Stimulated activated CD8-positive, alpha-beta memory T cell treated with anti-CD3 and anti-CD28 coated beads, Interleukin-7, amount 100 ng/mL, for 24 hours (primary cell): ENCODE results near the gene SLC66A2.

Experiments used
- DNase-seq: peaks from one replicate; pipeline ENCODE4 v3.0.0-alpha.2; 2020; ENCODE audit warnings: low read depth

The SLC66A2 gene

DNA sequence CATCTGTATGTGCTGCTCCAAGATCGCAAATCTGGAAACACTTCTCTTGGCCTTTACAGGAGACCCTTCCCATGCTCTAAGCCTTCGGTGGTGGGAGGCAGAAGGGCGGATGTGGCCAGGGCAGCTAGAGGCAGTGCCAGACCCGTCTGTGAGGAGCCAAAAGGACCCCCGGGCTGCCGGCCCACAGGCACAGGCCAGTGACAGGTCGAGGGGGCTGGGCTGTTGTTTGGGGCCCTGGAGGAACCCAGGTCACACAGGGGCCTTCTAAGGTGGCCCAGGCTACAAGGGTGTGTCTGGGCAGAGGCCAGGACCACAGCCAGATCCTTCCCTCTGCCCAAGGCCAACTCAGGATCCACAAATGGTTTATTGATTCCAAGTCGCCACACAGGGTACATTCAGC lies 49.4 kb downstream of the SLC66A2 start:
- no peak for DNase-seq

DNA sequence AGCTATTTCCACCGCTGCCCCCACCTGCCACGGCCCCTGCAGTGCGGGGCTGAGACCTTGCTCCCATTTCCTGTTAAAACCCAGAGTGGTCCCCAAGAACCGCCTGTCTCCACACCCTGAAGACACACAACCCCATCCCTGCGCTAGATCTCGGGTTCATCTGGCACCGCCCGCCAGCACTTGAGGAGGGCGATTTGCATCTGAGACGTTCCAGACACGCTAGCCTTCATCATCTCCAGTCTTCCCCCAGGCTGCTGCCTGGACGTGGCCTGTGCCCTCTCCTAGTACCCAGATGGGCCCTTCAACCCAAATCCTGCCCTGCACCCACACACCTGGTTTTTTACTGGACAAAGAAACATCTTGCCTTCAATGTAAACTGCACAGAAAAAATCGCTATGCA lies 49.8 kb downstream of the SLC66A2 start:
- no peak for DNase-seq

DNA sequence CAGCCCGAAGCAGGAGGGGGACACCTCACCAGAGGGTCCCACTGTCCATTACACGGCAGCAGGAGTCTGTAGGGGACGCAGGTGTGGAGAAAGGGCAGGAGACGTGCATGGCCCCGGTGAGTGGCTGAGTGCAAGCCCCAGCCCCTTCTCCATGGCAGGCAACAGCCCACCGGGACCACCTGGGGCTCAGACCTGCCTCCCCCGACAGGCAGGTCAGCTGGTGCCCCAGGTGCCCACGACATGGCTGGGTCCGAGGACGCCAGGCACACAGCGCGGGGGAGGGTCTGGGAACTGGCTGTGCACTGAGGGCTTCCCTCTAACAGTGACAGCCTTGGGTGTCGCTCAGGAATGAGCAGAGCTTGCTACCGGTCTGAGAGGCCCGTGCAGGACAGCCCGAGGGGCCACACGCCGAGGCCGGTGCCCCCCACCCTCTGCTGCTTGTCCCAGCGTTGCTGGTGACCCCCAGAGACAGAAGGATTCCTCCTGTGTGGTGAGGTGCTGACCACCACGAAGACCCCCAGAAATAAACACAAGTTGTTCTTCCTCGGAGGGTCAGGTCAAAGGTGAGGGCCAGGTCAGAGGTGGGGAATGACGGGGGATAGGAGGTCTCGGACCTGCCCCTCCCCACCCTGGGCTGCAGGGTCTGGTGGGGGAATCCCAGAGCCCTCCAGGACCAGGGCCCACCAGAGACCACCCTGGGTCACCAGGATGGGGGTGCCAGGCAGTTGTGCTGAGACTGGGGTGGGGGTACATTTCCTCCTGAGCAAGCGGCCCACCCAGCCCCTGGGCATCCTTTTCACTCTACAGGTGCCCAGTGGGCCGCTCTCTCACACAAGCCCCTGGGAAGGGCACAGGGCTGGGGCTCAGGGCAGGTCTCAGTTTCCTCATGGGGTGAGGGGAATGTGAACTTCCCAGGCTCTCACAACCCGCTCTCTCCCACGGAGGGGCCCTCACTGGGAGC lies 50.6 kb downstream of the SLC66A2 start:
- DNase-seq = no peak

DNA sequence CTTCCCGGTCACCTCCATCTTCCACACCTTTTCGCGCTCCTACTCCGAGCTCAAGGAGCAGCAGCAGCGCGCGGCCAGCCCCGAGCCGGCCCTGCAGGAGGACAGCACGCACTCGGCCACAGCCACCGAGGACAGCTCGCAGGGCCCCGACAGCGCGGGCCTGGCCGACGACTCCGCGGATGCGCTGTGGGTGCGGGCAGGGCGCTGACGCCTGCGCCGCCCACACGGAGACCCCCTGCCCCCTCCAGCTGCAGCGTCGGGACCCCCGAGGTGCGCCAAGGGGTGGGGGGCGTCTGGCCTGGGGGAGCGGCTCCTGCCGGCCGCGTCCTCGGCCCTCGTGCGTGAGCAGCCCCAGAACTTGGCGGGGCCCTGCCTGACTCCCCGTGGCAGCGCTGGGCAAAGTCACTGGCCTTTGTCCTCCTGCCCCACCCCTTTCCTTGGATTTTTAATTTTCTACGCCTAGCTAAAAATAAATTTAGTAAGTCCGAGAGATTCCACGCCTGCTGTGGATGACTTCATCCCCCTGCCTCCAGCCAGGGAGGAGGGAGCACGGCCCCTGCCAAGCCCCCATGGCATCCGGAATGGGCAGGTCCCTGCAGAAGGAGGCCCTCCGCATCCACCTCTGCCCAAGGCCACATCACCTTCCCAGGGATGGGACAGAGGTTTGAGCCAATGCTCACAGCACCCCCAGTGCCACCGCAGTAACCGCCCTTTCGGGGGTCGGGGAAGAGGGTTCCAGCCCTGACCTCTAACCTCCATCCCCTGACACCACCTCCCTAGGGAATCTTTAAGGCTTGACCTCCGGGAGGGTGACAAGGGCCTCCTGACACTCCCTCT lies 51.6 kb downstream of the SLC66A2 start:
- no peak for DNase-seq

DNA sequence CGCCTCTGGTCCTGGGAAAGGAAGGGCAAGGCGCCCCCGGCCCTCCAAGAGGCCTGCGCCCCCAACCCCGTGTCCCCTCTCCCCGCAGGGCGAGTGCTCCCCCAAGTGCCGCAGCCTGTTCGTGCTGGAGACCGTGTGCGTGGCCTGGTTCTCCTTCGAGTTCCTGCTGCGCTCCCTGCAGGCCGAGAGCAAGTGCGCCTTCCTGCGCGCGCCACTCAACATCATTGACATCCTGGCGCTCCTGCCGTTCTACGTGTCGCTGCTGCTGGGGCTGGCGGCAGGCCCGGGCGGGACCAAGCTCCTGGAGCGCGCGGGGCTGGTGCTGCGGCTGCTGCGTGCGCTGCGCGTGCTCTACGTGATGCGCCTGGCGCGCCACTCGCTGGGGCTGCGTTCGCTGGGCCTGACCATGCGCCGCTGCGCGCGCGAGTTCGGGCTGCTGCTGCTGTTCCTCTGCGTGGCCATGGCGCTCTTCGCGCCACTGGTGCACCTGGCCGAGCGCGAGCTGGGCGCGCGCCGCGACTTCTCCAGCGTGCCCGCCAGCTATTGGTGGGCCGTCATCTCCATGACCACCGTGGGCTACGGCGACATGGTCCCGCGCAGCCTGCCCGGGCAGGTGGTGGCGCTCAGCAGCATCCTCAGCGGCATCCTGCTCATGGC lies 52.4 kb downstream of the SLC66A2 start:
- DNase-seq = no peak

DNA sequence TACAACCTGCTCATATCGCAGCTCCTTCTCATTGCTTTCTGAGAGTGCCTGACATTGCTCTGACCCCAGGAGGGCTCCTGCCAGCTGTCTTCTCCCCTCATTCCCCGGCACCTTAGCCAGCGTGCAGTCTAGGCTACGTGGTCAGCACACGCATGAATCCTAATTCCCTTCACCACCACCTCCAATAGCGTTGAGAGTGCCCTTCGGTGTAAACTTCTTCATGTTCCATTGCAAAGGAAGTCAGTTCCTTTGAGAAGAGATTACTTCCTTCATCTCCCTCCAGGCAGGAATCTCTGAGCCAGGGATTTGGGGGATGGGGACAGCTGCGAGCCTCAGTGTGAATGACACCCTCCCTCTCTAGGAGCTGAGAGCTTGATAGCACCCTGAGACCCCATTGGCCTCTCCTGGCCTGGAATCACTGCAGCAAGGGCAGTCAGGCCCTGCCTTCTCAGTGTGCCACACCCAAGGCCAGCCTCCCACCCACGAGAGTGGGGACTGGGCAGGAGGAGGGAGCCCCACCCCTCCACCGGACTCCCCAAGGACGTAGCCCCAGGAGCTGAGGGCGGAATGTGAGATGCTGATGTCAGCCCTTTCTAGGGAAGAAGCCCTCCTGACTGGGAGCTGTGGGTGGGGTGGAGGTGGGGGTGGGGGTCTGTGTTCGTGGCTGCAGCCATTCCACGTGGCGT lies 53.4 kb downstream of the SLC66A2 start:
- no peak for DNase-seq

DNA sequence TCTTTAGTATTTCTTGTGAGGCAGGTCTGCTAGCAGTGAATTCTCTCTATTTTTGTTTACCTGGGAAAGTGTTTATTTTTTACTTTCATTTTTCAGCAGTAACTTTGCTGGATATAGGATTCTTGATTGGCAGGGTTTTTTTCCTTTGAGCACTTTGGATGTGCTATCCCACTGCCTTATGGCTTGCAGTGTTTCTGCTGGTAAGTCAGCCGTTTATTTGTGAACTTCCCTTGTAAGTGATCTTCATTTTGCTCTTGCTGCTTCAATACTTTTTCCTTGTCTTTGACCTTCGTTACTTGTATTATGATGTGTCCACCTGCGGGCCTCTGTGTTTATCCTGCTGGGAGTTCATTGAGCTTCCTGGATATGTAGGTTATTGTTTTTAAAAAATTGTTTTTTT lies 54.7 kb downstream of the SLC66A2 start:
- DNase-seq = no peak

DNA sequence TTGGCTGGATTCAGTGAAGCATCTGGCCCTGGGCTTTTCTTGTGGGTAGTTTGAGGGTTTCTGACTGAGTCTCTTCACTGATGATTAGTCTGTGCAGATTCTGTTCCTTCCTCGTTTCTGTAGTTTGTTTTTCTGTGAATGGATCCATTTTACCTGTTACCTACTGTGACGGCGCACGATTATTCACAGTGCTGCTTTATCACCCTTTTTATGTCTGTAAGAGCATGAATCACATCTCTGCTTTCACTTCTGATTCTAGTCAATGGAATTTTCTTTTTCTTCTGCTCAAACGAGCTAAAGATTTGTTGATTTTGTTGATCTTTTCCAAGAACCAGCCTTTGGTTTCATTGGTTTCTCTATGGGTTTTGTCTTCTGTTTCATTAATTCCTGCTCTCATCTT lies 60.8 kb downstream of the SLC66A2 start:
- no peak for DNase-seq

DNA sequence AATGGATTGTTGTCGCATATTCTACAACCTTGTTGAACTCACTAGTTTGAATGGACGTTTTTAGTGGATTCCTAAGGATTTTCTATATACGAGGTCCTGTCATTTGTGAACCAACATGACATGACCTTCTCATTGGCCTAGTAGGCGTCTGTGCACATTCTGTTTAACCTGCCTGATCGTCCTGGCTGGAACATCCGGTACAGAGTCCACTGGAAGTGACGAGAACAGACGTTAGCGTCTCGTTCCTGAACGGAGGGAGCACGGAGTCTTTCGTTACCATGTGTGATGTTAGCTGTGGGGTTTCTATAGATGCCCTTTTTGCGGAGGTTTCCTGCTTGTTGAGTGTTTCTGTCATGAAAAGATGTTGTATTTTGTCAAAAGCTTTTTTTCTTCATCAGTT lies 61.9 kb downstream of the SLC66A2 start:
- no peak for DNase-seq

DNA sequence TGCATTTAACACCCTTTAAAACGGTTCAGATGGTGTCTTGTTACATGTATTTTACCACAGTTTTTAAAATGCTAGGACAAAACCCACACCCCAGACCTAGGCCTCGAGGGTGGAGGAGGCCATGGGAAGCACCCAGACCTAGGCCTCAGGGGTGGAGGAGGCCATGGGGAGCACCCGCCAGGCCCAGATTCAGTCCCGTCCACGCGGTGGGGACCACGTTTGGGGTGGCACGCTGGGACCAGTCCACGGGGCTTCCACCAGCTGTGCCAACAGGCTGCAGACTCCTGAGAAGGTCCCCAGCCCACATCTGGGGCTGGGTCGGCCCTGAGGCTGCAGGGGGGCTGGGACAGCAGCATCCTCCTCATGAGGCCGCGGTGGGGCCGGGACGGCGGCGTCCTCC lies 63.4 kb downstream of the SLC66A2 start:
- DNase-seq = no peak

DNA sequence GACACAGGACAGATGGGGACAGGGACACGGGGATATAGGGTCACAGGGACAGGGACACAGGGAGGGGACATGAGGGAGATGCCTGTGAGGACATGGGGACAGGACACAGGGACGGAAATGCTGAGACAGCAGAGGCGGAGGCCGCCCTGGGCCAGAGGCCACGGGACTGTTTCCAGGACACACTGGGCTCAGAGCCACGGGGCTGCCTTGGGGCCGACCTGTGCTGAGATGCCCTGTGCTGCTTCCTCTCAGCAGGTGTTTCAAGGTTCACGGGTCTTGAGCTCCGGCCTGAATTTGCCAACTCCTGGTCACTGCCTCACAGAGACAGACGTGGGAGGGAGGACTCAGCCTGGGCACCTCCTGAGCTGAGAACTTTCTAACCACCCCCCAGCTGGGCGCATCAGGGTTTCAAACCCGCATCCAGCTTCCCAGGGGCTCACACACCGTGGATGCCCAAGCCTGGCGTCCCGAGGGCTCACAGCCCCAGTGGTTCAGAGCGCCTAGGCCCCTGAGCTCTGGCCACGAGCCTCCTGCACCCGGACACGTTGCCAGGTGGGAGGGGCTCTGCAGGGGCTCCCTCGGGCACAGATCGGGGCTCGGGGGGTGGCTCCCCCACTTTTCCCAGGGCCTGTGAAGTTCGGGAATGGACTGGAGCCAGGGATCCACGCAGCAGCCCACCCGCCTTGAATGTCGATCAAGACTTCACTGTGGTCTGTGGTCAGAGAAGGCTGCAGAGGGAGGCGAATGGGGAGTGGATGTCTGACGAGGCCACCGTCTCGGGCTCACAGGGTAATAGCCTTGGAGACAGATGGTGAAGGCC lies 64.1 kb downstream of the SLC66A2 start:
- no peak for DNase-seq

DNA sequence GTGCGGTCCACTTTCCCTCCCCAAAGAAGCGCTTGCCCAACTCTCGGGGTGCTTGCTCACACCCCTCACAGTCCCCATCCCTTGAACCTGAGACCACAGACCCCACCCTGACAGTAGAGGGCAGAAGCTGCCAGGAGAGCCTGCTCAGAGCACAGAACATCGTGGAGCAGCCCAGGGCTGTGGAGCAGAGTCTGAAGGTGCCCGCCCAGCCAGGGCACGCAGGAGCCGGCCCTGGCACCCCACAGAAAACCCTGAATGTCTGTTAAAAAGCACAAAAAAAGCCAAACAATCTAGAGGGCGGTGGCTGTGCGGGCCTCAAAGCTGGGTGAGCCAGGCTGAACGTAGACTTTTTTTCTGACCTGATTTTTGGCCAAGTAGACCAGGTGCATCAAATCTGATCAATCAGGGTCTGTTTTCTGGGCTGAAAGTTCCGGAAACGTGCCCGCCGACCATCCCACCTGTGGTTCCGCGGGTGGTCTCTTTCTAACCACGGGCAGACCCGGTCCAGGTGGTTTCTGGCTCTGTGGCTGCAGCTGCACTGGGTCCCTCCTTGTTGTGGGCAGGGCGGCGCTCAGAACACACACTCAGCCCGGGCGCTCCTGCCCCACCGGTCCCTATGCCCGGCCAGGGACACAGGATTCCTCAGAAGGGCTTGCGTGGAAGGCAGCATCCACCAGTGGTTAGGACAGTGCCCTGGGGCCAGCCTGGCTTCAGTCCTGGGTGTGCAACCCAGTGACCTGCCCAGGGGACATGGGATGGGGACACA lies 66.3 kb downstream of the SLC66A2 start:
- DNase-seq = no peak

DNA sequence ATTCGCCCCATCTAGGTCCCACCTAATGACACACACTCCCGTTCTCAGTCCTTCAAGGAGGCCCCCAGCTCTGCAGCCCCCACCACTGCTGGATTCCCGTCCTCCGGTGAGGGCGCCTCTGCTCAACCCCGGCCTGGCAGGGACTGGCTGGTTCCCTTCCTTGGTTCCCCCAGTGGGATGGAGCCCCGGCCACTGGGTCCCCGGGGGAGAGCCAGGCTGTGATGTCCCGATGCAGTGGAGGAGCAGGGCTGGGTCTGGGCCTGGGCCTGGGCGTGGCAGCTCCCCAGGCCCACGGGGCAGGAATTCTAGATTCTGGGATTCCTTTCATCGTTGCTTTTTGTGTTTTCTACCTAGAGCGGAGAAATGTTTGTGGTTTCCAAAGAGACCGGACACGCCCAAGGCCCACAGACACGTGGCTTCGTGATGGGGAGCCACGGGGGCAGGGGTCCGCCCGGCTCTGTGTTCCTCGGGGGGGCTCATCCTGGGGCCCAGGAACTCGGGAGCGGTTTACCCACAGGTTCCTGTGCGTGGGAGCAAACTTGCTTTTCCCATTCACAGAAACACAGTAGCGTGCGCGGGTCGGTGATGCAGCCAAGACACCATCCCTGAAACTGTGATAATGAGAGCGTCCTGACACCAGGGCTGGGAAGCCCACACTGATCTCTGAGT lies 67.0 kb downstream of the SLC66A2 start:
- no peak for DNase-seq

DNA sequence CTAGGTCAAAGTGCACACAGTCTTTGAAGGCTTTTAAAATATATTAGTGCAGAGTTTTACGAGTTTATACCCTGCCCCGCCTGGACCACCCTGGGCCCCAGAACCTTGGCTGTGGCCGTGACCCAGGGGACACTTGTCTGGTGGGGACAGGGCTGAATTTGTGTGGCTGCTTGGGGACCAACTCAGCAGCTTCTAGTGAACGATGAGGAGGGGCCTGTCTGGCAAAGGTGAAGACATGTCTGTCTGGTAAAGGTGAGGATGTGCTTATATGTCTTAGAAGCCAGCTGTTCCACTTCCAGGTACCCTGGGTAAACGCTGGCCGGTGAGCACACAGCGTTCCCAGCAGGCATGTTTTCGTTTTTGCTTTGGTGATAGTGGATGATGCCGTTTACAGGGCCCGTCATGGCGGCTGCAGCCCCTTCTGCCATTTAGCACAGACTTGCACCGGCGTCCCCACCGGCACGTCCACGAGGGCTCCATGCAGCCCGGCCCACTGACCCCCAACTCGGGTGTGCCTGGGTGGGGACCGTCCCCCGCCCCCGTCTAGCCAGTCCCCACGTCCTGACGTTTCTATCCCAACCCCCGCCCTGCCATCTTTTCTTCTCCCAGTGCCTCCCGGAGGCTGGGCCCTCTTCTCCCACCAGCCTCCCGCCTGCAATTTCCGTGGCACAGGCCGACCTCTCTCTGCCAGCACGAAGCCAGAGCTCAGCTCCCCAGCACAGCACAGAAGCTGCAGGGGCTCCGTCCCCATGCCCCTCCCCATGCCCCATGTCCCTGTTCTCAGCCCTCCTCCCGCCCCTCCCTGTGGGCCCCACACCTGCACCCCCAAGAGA lies 67.8 kb downstream of the SLC66A2 start:
- DNase-seq = no peak

DNA sequence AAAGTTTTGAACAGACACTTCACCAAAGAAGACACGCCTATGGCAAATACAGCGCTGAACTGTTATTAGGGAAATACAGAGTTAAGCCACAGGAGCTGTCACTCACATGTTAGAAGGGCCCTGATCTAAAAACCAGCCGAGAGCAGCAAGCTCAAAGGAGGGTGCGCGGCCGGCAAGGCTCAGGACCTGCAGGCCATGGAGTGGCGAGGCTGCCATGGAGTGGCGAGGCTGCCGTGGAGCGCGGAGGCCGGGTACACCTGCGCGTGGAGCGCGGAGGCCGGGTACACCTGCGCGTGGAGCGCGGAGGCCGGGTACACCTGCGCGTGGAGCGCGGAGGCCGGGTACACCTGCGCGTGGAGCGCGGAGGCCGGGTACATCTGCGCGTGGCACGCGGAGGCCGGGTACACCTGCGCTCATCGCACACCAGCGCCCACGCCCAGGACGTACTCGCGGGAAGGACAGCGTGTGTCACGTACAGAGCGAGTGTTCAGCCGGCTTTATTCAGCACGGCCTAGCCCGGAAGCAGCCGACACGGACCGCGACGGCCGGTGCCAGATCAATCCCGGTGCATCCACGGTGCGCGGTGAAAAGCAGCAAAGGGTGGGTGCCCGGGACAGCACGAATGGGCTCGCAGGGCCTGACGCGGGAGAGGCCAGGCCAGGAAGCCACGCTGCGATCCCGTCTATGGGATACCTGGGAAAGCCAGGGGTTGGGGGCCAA lies 68.8 kb downstream of the SLC66A2 start:
- no peak for DNase-seq

DNA sequence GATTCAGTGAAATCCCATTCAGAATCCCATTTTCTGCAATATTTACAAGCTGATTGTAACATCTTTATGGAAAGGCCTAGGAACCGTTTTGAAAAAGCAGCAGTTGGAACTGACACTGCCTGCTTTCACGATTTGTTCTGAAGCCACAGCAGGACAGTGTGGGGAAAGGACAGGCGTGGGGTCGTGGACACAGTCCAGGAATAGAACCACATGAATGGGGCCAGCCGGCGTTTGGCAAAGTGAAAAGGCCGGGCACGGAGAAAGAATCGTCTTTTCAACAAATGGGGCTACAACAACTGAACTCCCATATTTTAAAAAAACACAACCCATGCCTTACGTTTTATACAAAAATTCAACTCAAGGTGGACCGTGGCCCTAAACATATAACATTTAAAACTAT lies 69.8 kb downstream of the SLC66A2 start:
- DNase-seq = no peak

DNA sequence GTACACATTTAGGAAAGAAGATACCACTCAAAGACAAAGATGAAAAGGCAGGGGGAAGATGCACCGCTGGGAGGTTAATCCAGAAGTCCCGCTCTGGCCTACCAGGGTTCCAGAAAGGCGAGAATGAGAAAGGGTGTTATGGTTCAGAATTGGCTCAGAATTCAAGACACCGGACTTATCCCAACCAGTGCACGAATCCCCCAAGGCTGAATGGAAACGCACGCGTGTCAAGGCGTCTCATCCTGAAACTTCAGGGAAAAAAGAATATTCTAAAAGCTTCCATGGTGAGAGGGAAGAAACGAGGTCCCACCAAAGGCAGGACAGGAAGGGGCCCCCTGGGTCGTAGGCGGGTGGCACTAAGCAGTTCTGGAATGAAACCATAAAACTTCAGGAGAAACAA lies 71.9 kb downstream of the SLC66A2 start:
- DNase-seq = no peak

DNA sequence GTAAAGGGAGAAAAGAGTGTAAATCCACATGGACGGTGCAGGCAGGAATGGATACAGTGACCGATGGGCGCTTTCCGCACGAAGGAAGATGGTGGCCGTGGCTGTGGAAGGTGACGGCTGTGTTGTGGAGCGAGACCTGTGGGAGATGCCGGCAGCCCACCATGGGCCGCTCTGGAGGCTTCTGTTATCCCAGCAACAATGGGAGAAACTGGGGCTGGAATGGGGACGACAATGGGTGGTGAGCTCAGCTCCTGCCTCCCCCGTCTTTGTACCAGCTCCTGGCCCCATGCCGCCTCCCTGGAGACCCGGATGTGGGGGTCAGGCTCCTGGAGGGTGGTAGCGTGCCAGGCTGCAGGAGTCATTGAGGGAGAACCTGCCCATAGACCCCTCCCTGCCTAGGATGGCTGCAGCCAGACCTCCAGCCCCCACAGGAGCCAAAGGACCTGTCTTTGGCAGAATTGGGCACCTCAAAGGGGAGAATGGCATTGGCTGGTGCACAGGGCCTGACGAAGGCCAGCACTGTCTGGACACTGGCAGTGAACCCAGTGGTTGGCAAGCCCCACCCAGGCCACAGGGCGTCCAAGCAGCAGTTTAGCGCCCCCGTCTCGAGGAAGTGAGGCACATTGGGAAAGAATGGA lies 72.6 kb downstream of the SLC66A2 start:
- no peak for DNase-seq
